Endodermal cell (in vitro differentiated cells): ENCODE results near the gene MEX3D. TPM values are rescaled to one million over a fixed set of nuclear protein-coding genes. Genes with fewer than 3 reads are reported as not detected.

ENCODE experiments used
- DNase-seq: peaks from one replicate; pipeline ENCODE4 v3.0.0-alpha.2; 2017
- H3K27ac ChIP-seq: 2 replicates; pipeline ENCODE4 v1.5.1; 2013; ENCODE audit warnings: mild to moderate bottlenecking, low read depth, low read length, moderate library complexity
- H3K27me3 ChIP-seq: 2 replicates; pipeline ENCODE4 v1.6.1; 2013; ENCODE audit warnings: mild to moderate bottlenecking, low read length, moderate library complexity; ENCODE audit not compliant: insufficient read depth, control insufficient read depth, poor library complexity, severe bottlenecking
- H3K36me3 ChIP-seq: 2 replicates; pipeline ENCODE4 v1.7.0; 2013; ENCODE audit warnings: mild to moderate bottlenecking, low read length, moderate library complexity; ENCODE audit not compliant: control insufficient read depth, insufficient read depth
- H3K4me1 ChIP-seq: one replicate; pipeline ENCODE4 v1.7.0; 2013; ENCODE audit warnings: low read length; ENCODE audit not compliant: control insufficient read depth, insufficient read depth
- H3K4me3 ChIP-seq: 2 replicates; pipeline ENCODE4 v1.5.1; 2013; ENCODE audit warnings: mild to moderate bottlenecking, low read length, moderate library complexity
- H3K9ac ChIP-seq: 2 replicates; pipeline ENCODE4 v1.6.1; 2013; ENCODE audit warnings: mild to moderate bottlenecking, low read length, moderate library complexity; ENCODE audit not compliant: poor library complexity, severe bottlenecking; ENCODE audit errors: extremely low read depth
- H3K9me3 ChIP-seq: 2 replicates; pipeline ENCODE4 v1.6.1; 2013; ENCODE audit warnings: mild to moderate bottlenecking, low read length, moderate library complexity; ENCODE audit not compliant: control insufficient read depth
- H3K27ac Mint-ChIP-seq: 2 replicates; pipeline ENCODE4 v1.8.0; 2020; ENCODE audit warnings: mixed read lengths
- H3K27me3 Mint-ChIP-seq: 2 replicates; pipeline ENCODE4 v1.8.0; 2021; ENCODE audit warnings: mild to moderate bottlenecking, mixed read lengths; ENCODE audit not compliant: insufficient read depth
- H3K36me3 Mint-ChIP-seq: 2 replicates; pipeline ENCODE4 v1.8.0; 2020; ENCODE audit warnings: low read depth, mixed read lengths
- H3K4me1 Mint-ChIP-seq: 2 replicates; pipeline ENCODE4 v1.8.0; 2020; ENCODE audit warnings: mixed read lengths
- H3K4me3 Mint-ChIP-seq: 2 replicates; pipeline ENCODE4 v1.8.0; 2020; ENCODE audit warnings: mild to moderate bottlenecking, moderate library complexity, mixed read lengths
- H3K9me3 Mint-ChIP-seq: 2 replicates; pipeline ENCODE4 v1.8.0; 2020; ENCODE audit warnings: mild to moderate bottlenecking, mixed read lengths
- CTCF ChIP-seq: fragments of 200-600 bp; sonication (generic); conservative IDR thresholded peaks from 2 replicates; pipeline ENCODE4 v1.5.0; 2021; ENCODE audit warnings: antibody characterized with exemption, mild to moderate bottlenecking
- WGBS, 2 experiments: methylation state at CpG; one replicate each; pipeline versions ENCODE4 v1.1.5 to v1.1.7; 2013; ENCODE audit warnings: missing lambda C conversion rate in 2 of 2, mixed read lengths in 1 of 2; ENCODE audit not compliant: insufficient coverage in 1 of 2, insufficient read length in 1 of 2; 5-methylcytosine and 5-hydroxymethylcytosine counted together
- total RNA-seq, 2 donors: library from RNA; stranded (reverse); fragmentation: NEBNext Ultra II Directional in 1 of 2; extraction: Animal tissue kit (Norgen Biotek cat#: 25700) in 1 of 2; gene quantifications; 2 replicates in 1 of 2; 3 replicates in 1 of 2; pipeline ENCODE4 v1.2.1, GENCODE V29; 2021

Gene MEX3D
- total RNA-seq, 2 donors from 2014 or later = 94.1 to 103 TPM

- Histone ChIP-seq H3K36me3 (peaks cover 56% of the 10 kb centered on the region), H3K9me3 (no peaks in the 10 kb centered on the region), H3K9ac (no peak overlapping the region), H3K4me3 (no peak overlapping the region), H3K27me3 (no peaks in the 10 kb centered on the region), H3K27ac (no peak overlapping the region), H3K4me1 (no peaks in the 10 kb centered on the region)
- Mint-ChIP-seq H3K27me3 (no peaks in the 10 kb centered on the region), H3K4me3 (no peak overlapping the region), H3K36me3 (peaks cover 65% of the 10 kb centered on the region), H3K4me1 (no peaks in the 10 kb centered on the region), H3K27ac (no peak overlapping the region), H3K9me3 (no peaks in the 10 kb centered on the region)
- no peak for TF ChIP-seq CTCF
- DNase-seq = no peak
- 93% methylated on average over 14 to 39 of the region's 39 CpGs for WGBS, 2 experiments
Measured at GRCh38 chr19:1612114-1613086, 44.3 kb upstream of the MEX3D start.

- Histone ChIP-seq H3K36me3 (peaks cover 46% of the 10 kb centered on the region), H3K4me3 (no peak overlapping the region), H3K27ac (no peak overlapping the region), H3K9me3 (no peaks in the 10 kb centered on the region), H3K4me1 (no peaks in the 10 kb centered on the region), H3K9ac (no peak overlapping the region), H3K27me3 (no peaks in the 10 kb centered on the region)
- 94 to 99% methylated on average over 10 to 15 of the region's 15 CpGs for WGBS, 2 experiments
- Mint-ChIP-seq H3K36me3 (peaks cover 54% of the 10 kb centered on the region), H3K4me3 (no peak overlapping the region), H3K9me3 (no peaks in the 10 kb centered on the region), H3K27ac (no peak overlapping the region), H3K27me3 (no peaks in the 10 kb centered on the region), H3K4me1 (no peaks in the 10 kb centered on the region)
- TF ChIP-seq CTCF = no peak
- DNase-seq = no peak
Measured at GRCh38 chr19:1611353-1611752, 43.2 kb upstream of the MEX3D start.

- H3K4me3 Mint-ChIP-seq = no peak overlapping the region
- no peak overlapping the region for H3K9ac ChIP-seq
- peaks cover 48% of the 10 kb centered on the region for H3K36me3 Mint-ChIP-seq
- H3K9me3 Mint-ChIP-seq = no peaks in the 10 kb centered on the region
- H3K27ac ChIP-seq = no peak overlapping the region
- no peak for DNase-seq
- H3K4me1 ChIP-seq = peaks cover 5% of the 10 kb centered on the region
- H3K27me3 ChIP-seq = no peaks in the 10 kb centered on the region
- no peak overlapping the region for H3K4me3 ChIP-seq
- peaks cover 38% of the 10 kb centered on the region for H3K36me3 ChIP-seq
- no peak for TF ChIP-seq CTCF
- H3K4me1 Mint-ChIP-seq = peaks cover 3% of the 10 kb centered on the region
- H3K9me3 ChIP-seq = no peaks in the 10 kb centered on the region
- H3K27me3 Mint-ChIP-seq = no peaks in the 10 kb centered on the region
- WGBS, 2 experiments = 88 to 97% methylated on average over 5 to 7 of the region's 11 CpGs
- H3K27ac Mint-ChIP-seq = no peak overlapping the region
Measured at GRCh38 chr19:1610579-1610978, 42.5 kb upstream of the MEX3D start.
